Right atrium auricular region (tissue), 2 donors: ENCODE results near the gene DHX57. TPM values are rescaled to one million over a fixed set of nuclear protein-coding genes. Genes with fewer than 3 reads are reported as not detected.

ENCODE experiments used
- DNase-seq: peaks from one replicate; pipeline ENCODE4 v3.0.0-alpha.2; 2019; ENCODE audit warnings: low spot score
- H3K27ac ChIP-seq, 2 donors: fragments of 200-600 bp; sonication (generic); 1 replicate in 1 of 2; 2 replicates in 1 of 2; pipeline ENCODE4 v1.5.1; 2016 to 2019
- H3K27me3 ChIP-seq, 2 donors: fragments of 200-600 bp; sonication (generic); one replicate each; pipeline versions ENCODE4 v1.5.1 to v1.6.0; 2017 to 2019
- H3K36me3 ChIP-seq: fragments of 200-600 bp; sonication (generic); one replicate; pipeline ENCODE4 v1.5.1; 2016
- H3K4me1 ChIP-seq, 2 donors: fragments of 200-600 bp; sonication (generic); one replicate each; pipeline versions ENCODE4 v1.5.1 to v1.6.0; 2017 to 2019
- H3K4me3 ChIP-seq, 2 donors: fragments of 200-600 bp; sonication (generic); 1 replicate in 1 of 2; 2 replicates in 1 of 2; pipeline ENCODE4 v1.5.1; 2017 to 2019; ENCODE audit warnings: mild to moderate bottlenecking in 1 of 2, moderate library complexity in 1 of 2
- H3K9me3 ChIP-seq, 2 donors: fragments of 200-600 bp; sonication (generic); one replicate each; pipeline ENCODE4 v1.5.1; 2019
- CTCF ChIP-seq, 2 donors: fragments of 200-600 bp; sonication (generic); IDR thresholded peaks; one replicate each; pipeline ENCODE4 v1.5.1; 2019; ENCODE audit warnings: antibody characterized with exemption in 2 of 2
- total RNA-seq, 2 donors: library from RNA; depleted of rRNA; stranded (reverse); fragments of >200 nt; gene quantifications; one replicate each; pipeline ENCODE4 v1.1.0, GENCODE V29; 2016

DHX57 gene
- total RNA-seq, 2 donors from 2014 or later = 6.9 to 7.2 TPM

- no peak for TF ChIP-seq CTCF (IDR thresholded peaks at IDR 0.05)
Observed at GRCh38 chr2:38863061-38863695, 12.6 kb downstream of the DHX57 start.

GRCh38 chr2:38862476-38862875, 13.3 kb downstream of the DHX57 start:
- Histone ChIP-seq H3K9me3 (no peaks in the 10 kb centered on the region), H3K27ac (no peak overlapping the region), H3K4me3 (no peak overlapping the region), H3K27me3 (no peaks in the 10 kb centered on the region), H3K4me1 (no peaks in the 10 kb centered on the region), H3K36me3 (peaks cover 37% of the 10 kb centered on the region)
- no peak for TF ChIP-seq CTCF (IDR thresholded peaks at IDR 0.05)
- DNase-seq = no peak

More at GRCh38 chr2:38863061-38863695, 12.6 kb downstream of the DHX57 start:
- H3K36me3 ChIP-seq = peaks cover 31% of the 10 kb centered on the region
- no peaks in the 10 kb centered on the region for H3K27me3 ChIP-seq
- H3K27ac ChIP-seq = no peak overlapping the region
- H3K9me3 ChIP-seq = no peaks in the 10 kb centered on the region
- no peak overlapping the region for H3K4me3 ChIP-seq
- no peak for DNase-seq
- no peaks in the 10 kb centered on the region for H3K4me1 ChIP-seq

- Histone ChIP-seq H3K36me3 (peaks cover 49% of the 10 kb centered on the region), H3K27ac (no peak overlapping the region), H3K27me3 (no peaks in the 10 kb centered on the region), H3K9me3 (no peaks in the 10 kb centered on the region), H3K4me1 (no peaks in the 10 kb centered on the region), H3K4me3 (no peak overlapping the region)
- TF ChIP-seq CTCF (IDR thresholded peaks at IDR 0.05) = no peak
- DNase-seq = no peak
Observed at GRCh38 chr2:38856165-38856564, 19.6 kb downstream of the DHX57 start.

GRCh38 chr2:38850045-38850444, 25.7 kb downstream of the DHX57 start:
- Histone ChIP-seq H3K4me1 (no peaks in the 10 kb centered on the region), H3K36me3 (peaks cover 19% of the 10 kb centered on the region)

GRCh38 chr2:38836791-38837190, 38.9 kb downstream of the DHX57 start:
- H3K9me3 ChIP-seq = no peaks in the 10 kb centered on the region
- no peak for TF ChIP-seq CTCF (IDR thresholded peaks at IDR 0.05)
- H3K4me1 ChIP-seq = no peaks in the 10 kb centered on the region
- H3K36me3 ChIP-seq = peaks cover 14% of the 10 kb centered on the region
- no peaks in the 10 kb centered on the region for H3K27me3 ChIP-seq
- no peak overlapping the region for H3K4me3 ChIP-seq
- DNase-seq = no peak
- H3K27ac ChIP-seq = no peak overlapping the region

More at GRCh38 chr2:38850045-38850444, 25.7 kb downstream of the DHX57 start:
- TF ChIP-seq CTCF (IDR thresholded peaks at IDR 0.05) = no peak
- DNase-seq = no peak
- Histone ChIP-seq H3K9me3 (no peaks in the 10 kb centered on the region), H3K27me3 (no peaks in the 10 kb centered on the region), H3K27ac (no peak overlapping the region), H3K4me3 (no peak overlapping the region)

- H3K27ac ChIP-seq = no peak overlapping the region
- no peaks in the 10 kb centered on the region for H3K4me1 ChIP-seq
- TF ChIP-seq CTCF (IDR thresholded peaks at IDR 0.05) = no peak
- no peak for DNase-seq
- no peaks in the 10 kb centered on the region for H3K9me3 ChIP-seq
- H3K36me3 ChIP-seq = peaks cover 14% of the 10 kb centered on the region
- H3K27me3 ChIP-seq = no peaks in the 10 kb centered on the region
- H3K4me3 ChIP-seq = no peak overlapping the region
Observed at GRCh38 chr2:38835990-38836389, 39.7 kb downstream of the DHX57 start.
